ENCODE results near the gene POT1. TPM values are rescaled to one million over a fixed set of nuclear protein-coding genes. Genes with fewer than 3 reads are reported as not detected.
A peak's percentile ranks its signal among the peaks of the same experiment; 100 is the strongest.

The POT1 gene
- total RNA-seq, 1 experiment from 2014 or later = 22.7 TPM

DNA sequence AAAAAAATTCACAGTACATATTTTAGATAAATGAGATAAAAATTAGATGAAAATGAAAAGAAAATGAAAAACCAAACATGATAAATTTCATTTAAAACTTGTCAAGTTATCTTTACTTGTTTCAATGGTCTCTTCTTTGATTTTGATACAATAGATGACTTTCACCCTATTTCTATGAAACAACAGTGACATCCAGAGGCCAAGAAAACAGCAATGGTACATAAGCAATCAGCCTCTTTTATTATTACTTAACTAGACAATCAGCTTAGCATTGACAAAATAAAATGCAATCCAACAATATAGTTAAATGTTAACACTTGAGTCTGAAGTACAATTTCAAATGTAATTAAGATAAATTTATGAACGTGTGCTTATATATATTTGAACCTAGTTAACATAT, 89.2 kb downstream of the POT1 start:
- intact Hi-C loops (cut with micrococcal nuclease; ENCODE audit: unreplicated experiment) = no loop called here

DNA sequence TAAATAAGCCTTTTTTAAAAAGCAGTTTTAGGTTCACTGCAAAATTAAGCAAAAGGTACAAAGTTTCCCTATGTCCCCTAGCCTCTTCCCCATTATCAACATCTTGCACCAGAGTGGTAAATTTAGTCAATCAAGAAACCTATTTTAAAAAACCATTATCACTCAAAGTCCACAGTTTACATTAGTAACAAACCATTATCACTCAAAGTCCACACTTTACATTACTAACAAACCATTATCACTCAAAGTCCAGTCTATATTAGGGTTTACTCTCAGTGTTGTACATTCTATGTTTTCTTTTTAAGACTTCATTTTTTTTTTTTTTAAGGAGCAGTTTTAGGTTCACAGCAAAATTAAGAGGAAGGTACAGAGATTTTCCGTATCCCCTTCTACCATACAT, 89.9 kb downstream of the POT1 start:
- POLR2A ChIA-PET (ENCODE audit: low non-redundant PET) = no interaction called here
- no TSS peak for BruUV-seq (replicated peaks)
- CTCF ChIA-PET = no interaction called here
- Histone ChIP-seq H3K9me3 (ENCODE audit: low read depth, low read length, poor library complexity, severe bottlenecking) (no peaks in the 10 kb centered on the region), H3K27ac (ENCODE audit: low read depth, low read length, poor library complexity, severe bottlenecking) (no peak overlapping the region), H3K4me3 (ENCODE audit: low read depth, low read length, poor library complexity, severe bottlenecking) (no peak overlapping the region), H3K27me3 (replicated peaks; ENCODE audit: insufficient read depth, low read depth, low read length, poor library complexity) (no peaks in the 10 kb centered on the region), H3K36me3 (ENCODE audit: insufficient read depth, low read length, poor library complexity, severe bottlenecking) (no peaks in the 10 kb centered on the region), H3K4me1 (ENCODE audit: insufficient read depth, low read length, poor library complexity, severe bottlenecking) (no peaks in the 10 kb centered on the region)
- no peak for DNase-seq (ENCODE audit: low spot score)
- no peak for TF ChIP-seq EZH2 (IDR thresholded peaks at IDR 0.05; ENCODE audit: borderline replicate concordance, low read depth, low read length, poor library complexity, severe bottlenecking)
- TF ChIP-seq, protein P1, sequence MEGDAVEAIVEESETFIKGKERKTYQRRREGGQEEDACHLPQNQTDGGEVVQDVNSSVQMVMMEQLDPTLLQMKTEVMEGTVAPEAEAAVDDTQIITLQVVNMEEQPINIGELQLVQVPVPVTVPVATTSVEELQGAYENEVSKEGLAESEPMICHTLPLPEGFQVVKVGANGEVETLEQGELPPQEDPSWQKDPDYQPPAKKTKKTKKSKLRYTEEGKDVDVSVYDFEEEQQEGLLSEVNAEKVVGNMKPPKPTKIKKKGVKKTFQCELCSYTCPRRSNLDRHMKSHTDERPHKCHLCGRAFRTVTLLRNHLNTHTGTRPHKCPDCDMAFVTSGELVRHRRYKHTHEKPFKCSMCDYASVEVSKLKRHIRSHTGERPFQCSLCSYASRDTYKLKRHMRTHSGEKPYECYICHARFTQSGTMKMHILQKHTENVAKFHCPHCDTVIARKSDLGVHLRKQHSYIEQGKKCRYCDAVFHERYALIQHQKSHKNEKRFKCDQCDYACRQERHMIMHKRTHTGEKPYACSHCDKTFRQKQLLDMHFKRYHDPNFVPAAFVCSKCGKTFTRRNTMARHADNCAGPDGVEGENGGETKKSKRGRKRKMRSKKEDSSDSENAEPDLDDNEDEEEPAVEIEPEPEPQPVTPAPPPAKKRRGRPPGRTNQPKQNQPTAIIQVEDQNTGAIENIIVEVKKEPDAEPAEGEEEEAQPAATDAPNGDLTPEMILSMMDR (conservative IDR thresholded peaks at IDR 0.05; ENCODE audit: low read depth, low read length) = no peak
- intact Hi-C loops (cut with micrococcal nuclease; ENCODE audit: unreplicated experiment) = no loop called here

More for the DNA sequence above, 89.2 kb downstream of the POT1 start:
- Histone ChIP-seq H3K9me3 (ENCODE audit: low read depth, low read length, poor library complexity, severe bottlenecking) (no peaks in the 10 kb centered on the region), H3K27ac (ENCODE audit: low read depth, low read length, poor library complexity, severe bottlenecking) (no peak overlapping the region), H3K36me3 (ENCODE audit: insufficient read depth, low read length, poor library complexity, severe bottlenecking) (no peaks in the 10 kb centered on the region), H3K4me1 (ENCODE audit: insufficient read depth, low read length, poor library complexity, severe bottlenecking) (no peaks in the 10 kb centered on the region), H3K4me3 (ENCODE audit: low read depth, low read length, poor library complexity, severe bottlenecking) (no peak overlapping the region), H3K27me3 (replicated peaks; ENCODE audit: insufficient read depth, low read depth, low read length, poor library complexity) (no peaks in the 10 kb centered on the region)
- DNase-seq (ENCODE audit: low spot score) = peak; percentile 23
- BruUV-seq (replicated peaks) = no TSS peak
- TF ChIP-seq, protein P1 (conservative IDR thresholded peaks at IDR 0.05; ENCODE audit: low read depth, low read length) = peak; percentile 42; the same call in 1 of the 2 replicates
- no peak for TF ChIP-seq EZH2 (IDR thresholded peaks at IDR 0.05; ENCODE audit: borderline replicate concordance, low read depth, low read length, poor library complexity, severe bottlenecking)
- ChIA-PET POLR2A (ENCODE audit: low non-redundant PET) (no interaction called here), CTCF (no interaction called here)

DNA sequence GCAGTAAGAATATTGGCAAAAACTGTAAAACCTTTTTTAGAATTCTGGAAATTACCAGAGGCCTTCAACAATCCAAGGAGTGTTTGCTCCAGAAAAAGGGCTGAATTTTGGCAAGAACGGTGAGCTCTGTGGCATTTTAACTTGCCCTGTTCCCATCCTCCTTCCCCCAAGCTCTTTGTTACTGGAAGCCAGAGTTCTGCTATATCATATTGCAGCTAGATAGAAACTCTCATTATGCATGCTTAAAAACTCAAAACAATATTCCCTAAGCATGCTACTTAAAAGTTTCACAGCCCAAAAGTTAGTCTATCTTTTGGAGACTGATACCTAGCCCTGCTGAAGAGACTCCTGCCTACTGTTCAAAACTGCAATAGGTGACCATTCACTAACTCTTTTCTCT, 93.5 kb downstream of the POT1 start:
- CTCF ChIA-PET = no interaction called here
- no peak for DNase-seq (ENCODE audit: low spot score)
- no peaks in the 10 kb centered on the region for H3K9me3 ChIP-seq (ENCODE audit: low read depth, low read length, poor library complexity, severe bottlenecking)

More for the DNA sequence above, 93.5 kb downstream of the POT1 start:
- Histone ChIP-seq H3K4me3 (ENCODE audit: low read depth, low read length, poor library complexity, severe bottlenecking) (no peak overlapping the region), H3K36me3 (ENCODE audit: insufficient read depth, low read length, poor library complexity, severe bottlenecking) (no peaks in the 10 kb centered on the region), H3K27ac (ENCODE audit: low read depth, low read length, poor library complexity, severe bottlenecking) (no peak overlapping the region), H3K27me3 (replicated peaks; ENCODE audit: insufficient read depth, low read depth, low read length, poor library complexity) (no peaks in the 10 kb centered on the region), H3K4me1 (ENCODE audit: insufficient read depth, low read length, poor library complexity, severe bottlenecking) (no peaks in the 10 kb centered on the region)
- BruUV-seq (replicated peaks) = no TSS peak
- no peak for TF ChIP-seq EZH2 (IDR thresholded peaks at IDR 0.05; ENCODE audit: borderline replicate concordance, low read depth, low read length, poor library complexity, severe bottlenecking)
- TF ChIP-seq, protein P1 (conservative IDR thresholded peaks at IDR 0.05; ENCODE audit: low read depth, low read length) = no peak
- intact Hi-C loops (cut with micrococcal nuclease; ENCODE audit: unreplicated experiment) = no loop called here
- POLR2A ChIA-PET (ENCODE audit: low non-redundant PET) = no interaction called here
